HL-60/S4 treated with retinoic acid at 250 ng/mL for 4 days and 3 days (cell line): ENCODE measurements around the gene RNF152.

Source experiments
- in situ Hi-C: fragments of 300-500 bp; cut with MboI; formaldehyde crosslinking; loops from 2 replicates; pipeline ENCODE4 v1.7.0; 2022; ENCODE audit warnings: low sequenced_read_pairs

The RNF152 gene

GRCh38 chr18:61894751-61895524 lies 2.1 kb upstream of the RNF152 start:
- in situ Hi-C loops: no loop called here

GRCh38 chr18:61893971-61894750 lies 1.4 kb upstream of the RNF152 start:
- in situ Hi-C loops: no loop called here

- in situ Hi-C loops: no loop called here
Measured at GRCh38 chr18:61893309-61893970, 633 bp upstream of the RNF152 start.

GRCh38 chr18:61891894-61892293 lies 913 bp downstream of the RNF152 start:
- in situ Hi-C loops: no loop called here

- in situ Hi-C loops: no loop called here
Measured at GRCh38 chr18:61891271-61891670, 1.5 kb downstream of the RNF152 start.

- in situ Hi-C loops: no loop called here
Measured at GRCh38 chr18:61890344-61890743, 2.5 kb downstream of the RNF152 start.

GRCh38 chr18:61889541-61889940 lies 3.3 kb downstream of the RNF152 start:
- in situ Hi-C loops: no loop called here

- in situ Hi-C loops: no loop called here
Measured at GRCh38 chr18:61888622-61889021, 4.2 kb downstream of the RNF152 start.

- in situ Hi-C loops: no loop called here
Measured at GRCh38 chr18:61887838-61888237, 5.0 kb downstream of the RNF152 start.

GRCh38 chr18:61883547-61883946 lies 9.3 kb downstream of the RNF152 start:
- in situ Hi-C loops: no loop called here

- in situ Hi-C loops: no loop called here
Measured at GRCh38 chr18:61882296-61883004, 10.4 kb downstream of the RNF152 start.

GRCh38 chr18:61876899-61877298 lies 15.9 kb downstream of the RNF152 start:
- in situ Hi-C loops: no loop called here

- in situ Hi-C loops: no loop called here
Measured at GRCh38 chr18:61870151-61870550, 22.7 kb downstream of the RNF152 start.

GRCh38 chr18:61869636-61870035 lies 23.2 kb downstream of the RNF152 start:
- in situ Hi-C loops: no loop called here

GRCh38 chr18:61865466-61866175 lies 27.2 kb downstream of the RNF152 start:
- in situ Hi-C loops: no loop called here

GRCh38 chr18:61861372-61861771 lies 31.4 kb downstream of the RNF152 start:
- in situ Hi-C loops: no loop called here

GRCh38 chr18:61860302-61860701 lies 32.5 kb downstream of the RNF152 start:
- in situ Hi-C loops: no loop called here

- in situ Hi-C loops: no loop called here
Measured at GRCh38 chr18:61859113-61859512, 33.7 kb downstream of the RNF152 start.

- in situ Hi-C loops: no loop called here
Measured at GRCh38 chr18:61856678-61857077, 36.1 kb downstream of the RNF152 start.
